Neural progenitor cell (in vitro differentiated cells): ENCODE measurements around the gene ZNF430. TPM values are rescaled to one million over a fixed set of nuclear protein-coding genes. Genes with fewer than 3 reads are reported as not detected.

Experiments
- DNase-seq: peaks from one replicate; pipeline ENCODE4 v3.0.0-alpha.2; 2016; ENCODE audit warnings: low spot score
- H2AFZ ChIP-seq: fragments of 200-600 bp; sonication (generic); replicated peaks from 2 replicates; pipeline ENCODE4 v1.6.1; 2016; ENCODE audit warnings: antibody characterized with exemption
- H3F3A ChIP-seq: fragments of 200-600 bp; sonication (generic); 2 replicates; pipeline ENCODE4 v1.6.1; 2016; ENCODE audit warnings: antibody characterized with exemption, low read depth
- H3K27ac ChIP-seq: fragments of 200-600 bp; sonication (generic); 2 replicates; pipeline ENCODE4 v1.5.1; 2016; ENCODE audit warnings: mild to moderate bottlenecking
- H3K27me3 ChIP-seq: fragments of 200-600 bp; sonication (generic); 2 replicates; pipeline ENCODE4 v1.6.1; 2016; ENCODE audit warnings: mild to moderate bottlenecking, moderate library complexity
- H3K36me3 ChIP-seq: fragments of 200-600 bp; sonication (generic); 2 replicates; pipeline ENCODE4 v1.5.1; 2016
- H3K4me1 ChIP-seq: fragments of 200-600 bp; sonication (generic); 2 replicates; pipeline ENCODE4 v1.6.1; 2016; ENCODE audit warnings: mixed run types
- H3K4me2 ChIP-seq: fragments of 200-600 bp; sonication (generic); 2 replicates; pipeline ENCODE4 v1.6.1; 2016
- H3K4me3 ChIP-seq: fragments of 200-600 bp; sonication (generic); 2 replicates; pipeline ENCODE4 v1.5.1; 2016
- H3K79me2 ChIP-seq: fragments of 200-600 bp; sonication (generic); 2 replicates; pipeline ENCODE4 v1.6.1; 2016; ENCODE audit warnings: low read depth
- H3K9ac ChIP-seq: fragments of 200-600 bp; sonication (generic); 2 replicates; pipeline ENCODE4 v1.6.1; 2016
- H3K9me3 ChIP-seq: fragments of 200-600 bp; sonication (generic); 2 replicates; pipeline ENCODE4 v1.5.1; 2016; ENCODE audit warnings: low read depth
- H4K20me1 ChIP-seq: fragments of 200-600 bp; sonication (generic); 2 replicates; pipeline ENCODE4 v1.6.1; 2016; ENCODE audit warnings: low read depth
- H3K27ac Mint-ChIP-seq: 3 replicates; pipeline ENCODE4 v1.8.0; 2021; ENCODE audit warnings: mixed read lengths
- H3K27me3 Mint-ChIP-seq: 2 replicates; pipeline ENCODE4 v1.8.0; 2022; ENCODE audit warnings: low read depth, mild to moderate bottlenecking, inconsistent platforms, moderate library complexity, mixed read lengths; ENCODE audit not compliant: insufficient read depth
- H3K36me3 Mint-ChIP-seq: 3 replicates; pipeline ENCODE4 v1.8.0; 2021; ENCODE audit warnings: mixed read lengths
- H3K4me1 Mint-ChIP-seq: 3 replicates; pipeline ENCODE4 v1.8.0; 2021; ENCODE audit warnings: mixed read lengths
- H3K4me3 Mint-ChIP-seq: 3 replicates; pipeline ENCODE4 v1.8.0; 2021; ENCODE audit warnings: mild to moderate bottlenecking, moderate library complexity, mixed read lengths
- H3K9me3 Mint-ChIP-seq: 3 replicates; pipeline ENCODE4 v1.8.0; 2020; ENCODE audit warnings: mixed read lengths
- CTCF ChIP-seq: fragments of 200-600 bp; sonication (generic); IDR thresholded peaks from 2 replicates; pipeline ENCODE4 v1.5.1; 2017; ENCODE audit warnings: antibody characterized with exemption, mild to moderate bottlenecking
- EZH2 ChIP-seq: fragments of 200-600 bp; sonication (generic); IDR thresholded peaks from 2 replicates; pipeline ENCODE4 v1.6.1; 2017; ENCODE audit warnings: antibody characterized with exemption, mild to moderate bottlenecking, moderate library complexity
- EZH2phosphoT487 ChIP-seq: fragments of 200-600 bp; sonication (generic); IDR thresholded peaks from 2 replicates; pipeline ENCODE4 v1.6.1; 2017; ENCODE audit warnings: antibody characterized with exemption
- total RNA-seq: library from RNA; depleted of rRNA; stranded (reverse); fragments of >200 nt; gene quantifications from 2 replicates; pipeline ENCODE4 v1.2.3, GENCODE V29; 2015; ENCODE audit warnings: low replicate concordance

Gene ZNF430
- total RNA-seq, 1 donor from 2014 or later, result 17.3 TPM

- Histone ChIP-seq H3K4me3 (no peak overlapping the region), H3K36me3 (peaks cover 9% of the 10 kb centered on the region), H3K27ac (no peak overlapping the region), H2AFZ (no peak overlapping the region), H3K27me3 (no peaks in the 10 kb centered on the region), H3K9ac (no peak overlapping the region), H3F3A (no peaks in the 10 kb centered on the region), H3K9me3 (peaks cover 9% of the 10 kb centered on the region), H3K4me1 (no peaks in the 10 kb centered on the region), H3K4me2 (no peak overlapping the region), H4K20me1 (no peaks in the 10 kb centered on the region), H3K79me2 (peaks cover 50% of the 10 kb centered on the region)
- no peak overlapping the region for H3K4me3 Mint-ChIP-seq
- peaks cover 70% of the 10 kb centered on the region for H3K36me3 Mint-ChIP-seq
- TF ChIP-seq CTCF (no peak), EZH2 (no peak), EZH2phosphoT487 (no peak)
- DNase-seq, result no peak
- H3K9me3 Mint-ChIP-seq, result peaks cover 63% of the 10 kb centered on the region
- H3K27me3 Mint-ChIP-seq, result peaks cover 2% of the 10 kb centered on the region
- no peak overlapping the region for H3K27ac Mint-ChIP-seq
- H3K4me1 Mint-ChIP-seq, result no peaks in the 10 kb centered on the region
Measured at GRCh38 chr19:21045028-21045427, 24.6 kb downstream of the ZNF430 start.

DNA sequence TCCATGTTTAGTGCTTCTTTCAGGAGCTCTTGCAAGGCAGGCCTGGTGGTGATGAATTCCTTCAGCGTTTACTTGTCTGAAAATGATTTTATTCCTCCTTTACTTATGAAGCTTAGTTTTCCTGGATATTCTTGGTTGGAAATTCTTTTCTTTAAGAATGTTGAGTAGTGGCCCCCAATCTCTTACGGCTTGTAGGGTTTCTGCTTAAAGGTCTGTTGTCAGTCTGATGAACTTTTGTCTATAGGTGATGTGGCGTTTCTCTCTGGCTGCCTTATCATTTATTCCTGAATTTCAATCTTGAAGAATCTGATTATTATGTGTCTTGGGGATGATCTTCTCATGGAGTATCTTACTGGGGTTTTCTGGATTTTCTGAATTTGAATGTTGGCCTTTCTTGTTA is 26.0 kb downstream of the ZNF430 start:
- no peak overlapping the region for H3K27ac Mint-ChIP-seq
- H3K4me3 ChIP-seq, result no peak overlapping the region
- H3K36me3 ChIP-seq, result peaks cover 13% of the 10 kb centered on the region
- H3K79me2 ChIP-seq, result peaks cover 50% of the 10 kb centered on the region
- no peak overlapping the region for H3K4me3 Mint-ChIP-seq
- no peaks in the 10 kb centered on the region for H3K4me1 Mint-ChIP-seq
- H3K4me1 ChIP-seq, result no peaks in the 10 kb centered on the region
- H3K9me3 Mint-ChIP-seq, result peaks cover 65% of the 10 kb centered on the region
- H3K9ac ChIP-seq, result no peak overlapping the region
- H3K27me3 Mint-ChIP-seq, result no peaks in the 10 kb centered on the region
- no peaks in the 10 kb centered on the region for H4K20me1 ChIP-seq
- H3K9me3 ChIP-seq, result peaks cover 9% of the 10 kb centered on the region
- no peaks in the 10 kb centered on the region for H3K27me3 ChIP-seq
- DNase-seq, result no peak
- H2AFZ ChIP-seq, result no peak overlapping the region
- no peak overlapping the region for H3K4me2 ChIP-seq
- peaks cover 65% of the 10 kb centered on the region for H3K36me3 Mint-ChIP-seq
- no peak overlapping the region for H3K27ac ChIP-seq
- no peaks in the 10 kb centered on the region for H3F3A ChIP-seq
- no peak for TF ChIP-seq EZH2phosphoT487
- TF ChIP-seq EZH2, result no peak
- no peak for TF ChIP-seq CTCF

- Histone ChIP-seq H3F3A (no peaks in the 10 kb centered on the region), H3K4me1 (no peaks in the 10 kb centered on the region), H3K9ac (no peak overlapping the region), H3K36me3 (peaks cover 13% of the 10 kb centered on the region), H4K20me1 (no peaks in the 10 kb centered on the region), H3K79me2 (peaks cover 47% of the 10 kb centered on the region), H3K4me2 (no peak overlapping the region), H3K27ac (no peak overlapping the region), H2AFZ (no peak overlapping the region), H3K9me3 (peaks cover 9% of the 10 kb centered on the region), H3K4me3 (no peak overlapping the region), H3K27me3 (no peaks in the 10 kb centered on the region)
- H3K4me1 Mint-ChIP-seq, result no peaks in the 10 kb centered on the region
- H3K9me3 Mint-ChIP-seq, result peaks cover 66% of the 10 kb centered on the region
- no peak for TF ChIP-seq CTCF
- TF ChIP-seq EZH2, result no peak
- TF ChIP-seq EZH2phosphoT487, result no peak
- DNase-seq, result no peak
- peaks cover 69% of the 10 kb centered on the region for H3K36me3 Mint-ChIP-seq
- no peaks in the 10 kb centered on the region for H3K27me3 Mint-ChIP-seq
- H3K27ac Mint-ChIP-seq, result no peak overlapping the region
- H3K4me3 Mint-ChIP-seq, result no peak overlapping the region
Measured at GRCh38 chr19:21047716-21048115, 27.3 kb downstream of the ZNF430 start.
